HG02588 (cell line): ENCODE results near the gene SHISA7.

ENCODE experiments used
- ATAC-seq: cut with Tn5 transposase; IDR thresholded peaks from one replicate; pipeline ENCODE4 v1.9.1; 2021; ENCODE audit warnings: mild to moderate bottlenecking, moderate library complexity; ENCODE audit not compliant: unreplicated experiment

SHISA7 gene

DNA sequence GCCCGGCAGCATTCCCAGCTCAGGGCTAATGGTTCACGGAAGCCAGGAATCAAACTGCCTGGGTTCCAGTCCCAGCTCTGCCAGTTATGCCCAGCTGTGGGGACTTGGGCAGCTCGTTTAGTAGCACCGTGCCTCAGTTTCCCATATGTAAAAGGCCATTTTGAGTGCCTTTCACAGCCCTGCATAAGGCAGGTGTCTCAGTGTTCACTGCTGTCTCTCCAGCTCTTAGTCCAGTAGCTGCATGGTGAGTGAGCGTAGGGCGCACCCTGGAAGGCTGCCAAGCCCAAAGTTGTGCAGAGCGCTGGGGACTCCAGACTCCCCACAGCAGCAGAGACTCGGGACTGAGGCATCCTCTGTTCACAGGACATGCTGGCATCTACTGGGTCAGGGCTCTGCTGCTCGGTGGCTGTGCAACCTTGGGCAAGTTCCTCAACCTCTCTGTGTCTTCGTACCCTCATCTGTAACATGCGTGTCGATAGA is 51.9 kb downstream of the SHISA7 start:
- ATAC-seq: no peak

DNA sequence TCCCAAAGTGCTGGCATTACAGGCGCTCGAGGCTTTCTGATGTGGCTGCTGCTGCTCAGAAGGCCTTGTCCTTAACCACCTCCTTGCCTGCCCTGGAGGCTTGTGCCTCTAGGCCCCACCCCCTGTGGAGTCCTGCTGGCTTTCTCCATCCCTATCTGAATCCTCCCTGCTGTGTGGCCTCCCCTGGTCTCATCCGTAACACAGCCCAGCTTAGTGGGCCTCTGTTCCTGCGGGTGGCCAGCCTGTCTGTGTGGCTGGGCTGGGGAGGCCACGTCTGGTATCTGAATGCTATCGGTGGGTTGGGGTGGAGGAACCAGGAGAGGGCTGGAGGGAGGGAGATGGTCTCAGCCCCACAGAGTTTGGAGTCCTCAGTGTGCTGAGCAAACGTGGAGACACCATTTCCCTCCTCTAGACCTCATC is 52.6 kb downstream of the SHISA7 start:
- no peak for ATAC-seq

DNA sequence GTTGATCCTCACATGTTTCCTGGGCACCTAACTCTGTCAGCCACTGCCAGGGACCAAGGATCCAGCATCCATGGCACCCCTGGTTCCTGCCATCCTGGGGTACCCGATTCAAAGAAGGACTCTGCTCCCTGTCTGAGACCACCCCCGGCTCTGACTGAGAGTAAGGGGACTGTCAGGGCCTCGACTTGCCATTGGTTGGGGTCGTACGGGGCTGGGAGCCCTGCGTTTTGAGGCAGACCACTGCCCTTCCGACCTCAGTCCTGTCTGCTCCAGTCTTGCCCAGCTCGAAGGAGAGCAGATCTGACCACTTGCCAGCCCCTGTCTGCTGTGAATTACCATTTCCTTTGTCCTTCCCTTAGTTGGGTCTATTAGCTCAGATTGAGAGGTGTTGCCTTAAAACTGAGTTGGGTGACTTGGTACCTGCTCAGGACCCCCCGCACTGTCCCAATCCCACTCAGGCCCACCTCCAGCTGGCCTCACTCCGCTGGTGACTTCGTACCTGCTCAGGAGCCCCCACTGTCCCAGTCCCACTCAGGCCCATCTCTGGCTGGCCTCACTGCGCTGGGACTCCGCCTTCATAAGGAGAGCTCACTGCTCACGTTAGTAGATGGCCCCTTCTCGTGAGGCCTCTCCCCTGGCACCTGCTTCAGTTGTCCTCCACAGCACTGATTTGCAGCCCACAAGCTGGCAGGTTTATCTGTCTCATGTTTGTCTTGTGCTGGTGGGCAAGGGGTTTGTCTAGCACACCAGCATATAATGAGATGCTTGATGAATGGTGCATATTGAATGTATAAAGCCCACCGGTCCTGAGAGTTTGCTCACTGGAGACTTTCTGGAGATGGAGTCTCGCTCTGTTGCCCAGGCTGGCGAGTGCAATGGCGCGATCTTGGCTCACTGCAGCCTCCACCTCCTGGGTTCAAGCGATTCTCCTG is 53.4 kb downstream of the SHISA7 start:
- no peak for ATAC-seq

DNA sequence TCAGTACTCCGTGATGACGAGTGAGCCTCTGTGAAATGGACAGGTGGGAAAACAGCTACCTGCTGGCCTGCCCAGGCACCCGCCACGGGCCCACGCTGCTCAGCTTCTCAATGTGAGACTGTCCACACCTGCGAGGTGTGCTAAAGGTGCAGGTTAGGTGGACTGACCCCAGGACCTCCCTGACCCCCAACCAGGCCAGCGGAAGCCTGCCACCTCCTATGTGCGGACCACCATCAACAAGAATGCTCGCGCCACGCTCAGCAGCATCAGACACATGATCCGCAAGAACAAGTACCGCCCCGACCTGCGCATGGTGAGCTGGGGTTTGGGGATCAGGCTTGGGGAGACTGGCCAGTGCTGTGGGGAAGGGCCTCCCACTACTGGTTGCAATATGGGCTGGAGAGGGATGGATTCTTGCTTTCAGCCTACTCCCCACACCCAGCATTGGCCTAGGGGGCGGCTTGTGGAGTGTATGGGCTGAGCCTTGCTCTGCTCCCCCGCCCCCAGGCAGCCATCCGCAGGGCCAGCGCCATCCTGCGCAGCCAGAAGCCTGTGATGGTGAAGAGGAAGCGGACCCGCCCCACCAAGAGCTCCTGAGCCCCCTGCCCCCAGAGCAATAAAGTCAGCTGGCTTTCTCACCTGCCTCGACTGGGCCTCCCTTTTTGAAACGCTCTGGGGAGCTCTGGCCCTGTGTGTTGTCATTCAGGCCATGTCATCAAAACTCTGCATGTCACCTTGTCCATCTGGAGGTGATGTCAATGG is 55.2 kb downstream of the SHISA7 start:
- no peak for ATAC-seq

DNA sequence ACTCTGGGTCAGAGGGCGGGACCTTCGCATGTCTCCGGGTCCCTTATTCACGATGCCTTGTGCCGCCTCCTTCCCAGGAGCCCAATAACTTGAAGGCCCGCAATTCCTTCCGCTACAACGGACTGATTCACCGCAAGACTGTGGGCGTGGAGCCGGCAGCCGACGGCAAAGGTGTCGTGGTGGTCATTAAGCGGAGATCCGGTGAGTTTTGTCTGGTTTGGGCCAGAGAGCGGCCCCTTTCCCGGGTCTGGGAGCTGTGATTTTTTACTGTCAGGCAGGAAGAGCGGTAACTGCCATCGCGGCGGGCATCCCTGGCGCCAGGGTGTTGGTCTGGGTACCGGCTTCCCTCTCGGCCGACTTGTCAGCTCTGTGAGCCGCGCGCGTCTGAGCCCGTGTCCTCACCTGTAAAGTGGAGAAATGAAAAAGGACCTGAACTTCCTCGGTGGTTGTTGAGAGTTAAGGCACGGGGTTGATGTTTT is 56.6 kb downstream of the SHISA7 start:
- ATAC-seq: no peak

DNA sequence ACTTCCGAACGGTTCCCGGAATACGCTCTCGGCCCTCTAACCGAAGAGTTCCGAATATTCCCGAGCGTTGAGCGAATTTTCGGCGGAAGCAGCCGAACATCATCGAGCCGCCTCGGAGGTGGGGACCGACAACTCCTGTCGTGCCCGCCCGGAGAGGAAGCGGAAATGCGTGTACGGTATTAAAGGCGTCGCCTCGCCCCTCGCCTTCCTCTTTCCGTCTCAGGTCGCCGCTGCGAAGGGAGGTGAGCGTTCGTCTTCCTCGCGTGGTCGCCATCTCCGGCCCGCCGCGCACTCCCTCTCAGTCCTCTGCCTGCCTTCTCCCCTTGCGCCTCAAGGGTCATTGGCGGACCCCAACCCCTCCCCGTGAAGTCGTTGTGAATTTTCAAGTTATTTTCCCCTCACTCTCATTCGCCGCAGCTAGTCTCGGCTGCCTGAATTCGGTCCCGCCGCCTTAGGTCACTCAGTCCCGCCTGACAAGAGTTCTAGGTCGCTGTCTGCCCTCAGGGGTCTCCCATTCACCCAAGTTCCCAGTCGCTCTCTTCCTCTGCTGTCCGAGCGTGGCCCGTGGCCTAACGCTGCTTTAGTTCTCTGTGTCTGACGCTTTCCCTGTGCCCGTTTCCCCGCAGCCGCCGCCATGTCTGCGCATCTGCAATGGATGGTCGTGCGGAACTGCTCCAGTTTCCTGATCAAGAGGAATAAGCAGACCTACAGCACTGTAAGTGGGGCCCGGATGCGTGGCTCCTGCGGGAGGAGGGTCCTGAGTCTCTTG is 57.2 kb downstream of the SHISA7 start, which contains the start of gene RPL28:
RPL28 (plus strand) TSS at position 209 of the 769 bp plus-strand sequence; CDS start at position 635, 426 bp downstream.
- peak; percentile 61 for ATAC-seq

- ATAC-seq: peak; percentile 47
These were observed 58.0 kb downstream of the SHISA7 start for GRCh38 chr19:55384920-55385723.

DNA sequence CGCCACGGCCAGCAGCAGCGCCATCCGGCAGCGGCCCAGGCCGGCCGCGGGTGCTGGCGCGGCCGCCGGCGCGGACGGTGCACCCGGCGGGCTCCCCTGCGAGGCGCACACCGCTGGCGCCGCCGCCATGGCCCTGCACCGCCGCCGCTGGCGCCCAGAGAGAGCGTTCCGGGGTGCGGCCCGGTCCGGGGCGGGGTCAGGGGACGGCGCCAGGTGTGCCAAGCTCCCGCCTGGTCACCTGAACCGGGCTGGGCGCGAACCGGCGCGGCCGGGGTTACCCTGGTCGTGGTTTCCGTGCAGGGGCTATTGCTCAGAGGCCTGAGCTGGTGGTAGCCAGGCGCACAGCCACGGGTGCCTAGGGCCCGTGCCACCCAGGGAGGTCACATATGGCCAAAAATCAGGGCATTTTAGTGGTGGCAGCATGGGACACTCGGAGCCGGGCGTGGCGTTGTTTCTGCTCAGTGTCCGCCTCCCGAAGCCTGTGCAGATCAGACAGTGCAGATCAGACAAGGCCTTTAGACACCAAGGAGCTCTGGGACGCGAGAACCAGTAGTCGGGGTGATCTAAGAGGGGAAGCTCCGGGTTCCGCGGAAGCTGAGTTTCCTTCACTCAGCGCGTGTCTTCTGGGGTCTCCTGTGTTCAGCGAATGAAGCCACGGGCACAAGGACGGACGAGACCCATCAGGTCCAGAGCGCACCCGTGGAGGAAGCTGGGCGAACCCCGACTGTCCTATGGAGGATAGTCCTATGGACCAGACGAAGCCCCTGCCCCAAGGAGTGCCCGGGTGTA is 58.8 kb downstream of the SHISA7 start, which contains the start of gene TMEM238:
TMEM238 (minus strand) TSS at position 162 of the 789 bp plus-strand sequence; CDS start at position 129, 33 bp downstream.
- no peak for ATAC-seq

- no peak for ATAC-seq
These were observed 59.6 kb downstream of the SHISA7 start for GRCh38 chr19:55383279-55384130.

DNA sequence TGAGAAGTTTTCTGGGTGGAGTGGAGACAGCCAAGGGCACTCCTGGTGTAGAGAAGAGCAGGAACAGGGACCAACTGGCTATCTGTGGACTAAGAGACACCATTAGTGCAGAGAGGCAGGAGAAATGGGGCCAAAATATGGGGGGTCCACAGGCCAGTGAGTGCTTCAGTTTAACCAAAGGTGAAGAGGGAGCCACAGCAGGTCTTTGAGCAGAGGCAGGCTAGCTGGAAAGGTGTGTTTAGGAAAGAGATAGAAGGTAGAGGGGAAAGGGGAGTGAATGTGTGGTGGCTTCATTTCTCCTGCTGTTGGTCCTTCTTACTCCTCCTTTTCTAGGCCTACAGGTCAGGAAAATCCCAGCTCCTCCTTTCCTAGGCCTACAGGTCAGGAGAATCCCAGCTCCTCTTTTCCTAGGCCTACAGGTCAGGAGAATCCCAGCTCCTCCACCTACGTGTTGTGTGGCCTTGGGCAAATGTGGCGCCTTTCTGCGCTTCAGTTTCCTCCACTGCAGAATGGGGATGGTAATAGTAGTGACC is 60.5 kb downstream of the SHISA7 start:
- ATAC-seq: no peak

GRCh38 chr19:55382013-55382412 is 61.1 kb downstream of the SHISA7 start:
- ATAC-seq: no peak

GRCh38 chr19:55379174-55379573 is 63.9 kb downstream of the SHISA7 start:
- no peak for ATAC-seq
